H1 (cell line): ENCODE measurements around the gene CSF1. TPM values are rescaled to one million over a fixed set of nuclear protein-coding genes. Genes with fewer than 3 reads are reported as not detected.

Experiments
- CTCF ChIA-PET: fragments of 300-600 bp; sonication (Branson Sonifier 250); formaldehyde crosslinking; loops from one replicate; lab custom pipeline; 2021; ENCODE audit not compliant: partially characterized antibody; lab: Charles Lee
- POLR2A ChIA-PET: fragments of 300-600 bp; sonication (Branson Sonifier 250); formaldehyde crosslinking; loops from one replicate; lab custom pipeline; 2021; ENCODE audit warnings: inconsistent platforms; ENCODE audit not compliant: partially characterized antibody; lab: Charles Lee
- DNase-seq, 2 experiments: peaks; one replicate each; pipeline versions ENCODE4 v3.0.0 to v3.0.0-alpha.2; 2010 to 2022; ENCODE audit warnings: low spot score in 2 of 2, low read depth in 1 of 2, mixed read lengths in 1 of 2
- FAIRE-seq: peaks from 2 replicates; lab custom pipeline; 2011; peaks lifted over from hg19 to GRCh38; lab: Jason Lieb, UNC
- H2AFZ ChIP-seq: 2 replicates; pipeline ENCODE4 v1.8.1; 2012; ENCODE audit warnings: low read length, inconsistent platforms
- H2AK5ac ChIP-seq: 2 replicates; pipeline ENCODE4 v1.6.1; 2013; ENCODE audit warnings: low read depth, low read length
- H2BK120ac ChIP-seq: replicated peaks from 2 replicates; pipeline ENCODE3; 2013; ENCODE audit warnings: low read depth, low read length, inconsistent platforms
- H2BK12ac ChIP-seq: 2 replicates; pipeline ENCODE4 v1.6.1; 2013; ENCODE audit warnings: low read depth, low read length
- H2BK15ac ChIP-seq: 2 replicates; pipeline ENCODE4 v1.6.1; 2013; ENCODE audit warnings: low read length
- H2BK20ac ChIP-seq: 2 replicates; pipeline ENCODE4 v1.6.1; 2013; ENCODE audit warnings: low read length
- H2BK5ac ChIP-seq: 2 replicates; pipeline ENCODE4 v1.6.1; 2013; ENCODE audit warnings: low read depth, low read length
- H3K14ac ChIP-seq: 2 replicates; pipeline ENCODE4 v1.6.1; 2013; ENCODE audit warnings: inconsistent platforms; ENCODE audit not compliant: insufficient read length
- H3K18ac ChIP-seq: 2 replicates; pipeline ENCODE4 v1.6.1; 2013; ENCODE audit warnings: low read length; ENCODE audit errors: extremely low read depth
- H3K23ac ChIP-seq: 2 replicates; pipeline ENCODE4 v1.6.1; 2013; ENCODE audit warnings: inconsistent platforms; ENCODE audit not compliant: insufficient read length
- H3K23me2 ChIP-seq: 2 replicates; pipeline ENCODE4 v1.6.1; 2013; ENCODE audit warnings: low read depth, low read length
- H3K27ac ChIP-seq: 2 replicates; pipeline ENCODE4 v1.6.1; 2011; ENCODE audit warnings: low read depth, low read length, inconsistent platforms
- H3K27me3 ChIP-seq, 4 experiments: replicated peaks in 1 of 4; 1 replicate in 1 of 4; 2 replicates in 3 of 4; pipeline versions ENCODE4 v1.6.1 to v1.8.1; 2011 to 2013; ENCODE audit warnings: low read length in 3 of 4, mild to moderate bottlenecking in 3 of 4, inconsistent platforms in 2 of 4, mixed read lengths in 2 of 4, moderate library complexity in 1 of 4; ENCODE audit not compliant: control insufficient read depth in 3 of 4, insufficient read depth in 3 of 4; ENCODE audit errors: extremely low read depth in 1 of 4
- H3K36me3 ChIP-seq, 4 experiments: 2 replicates each; pipeline versions ENCODE4 v1.6.1 to v1.8.1; 2011 to 2013; ENCODE audit warnings: mild to moderate bottlenecking in 4 of 4, low read length in 3 of 4, moderate library complexity in 2 of 4, control low read depth in 1 of 4, inconsistent platforms in 1 of 4; ENCODE audit not compliant: insufficient read depth in 4 of 4, control insufficient read depth in 2 of 4
- H3K4ac ChIP-seq: replicated peaks from 2 replicates; pipeline ENCODE3; 2013; ENCODE audit warnings: low read length, low read depth, mixed read lengths, inconsistent platforms; ENCODE audit not compliant: insufficient read length
- H3K4me1 ChIP-seq, 4 experiments: replicated peaks in 1 of 4; 1 replicate in 1 of 4; 2 replicates in 3 of 4; pipeline versions ENCODE4 v1.6.1 to v1.8.1; 2011 to 2013; ENCODE audit warnings: low read length in 3 of 4, inconsistent platforms in 2 of 4, mixed read lengths in 1 of 4; ENCODE audit not compliant: insufficient read depth in 4 of 4, control insufficient read depth in 3 of 4
- H3K4me2 ChIP-seq, 2 experiments: 2 replicates each; pipeline versions ENCODE4 v1.6.1 to v1.8.1; 2011 to 2013; ENCODE audit warnings: low read depth in 2 of 2, low read length in 2 of 2, control low read depth in 1 of 2, inconsistent platforms in 1 of 2, mild to moderate bottlenecking in 1 of 2; ENCODE audit not compliant: insufficient read depth in 1 of 2
- H3K4me3 ChIP-seq, 4 experiments: fragments of 200-600, 300-600 bp in 1 of 4; sonication (generic), shearing (Covaris generic), sonication (Bioruptor Twin) in 1 of 4; 2 replicates each; pipeline versions ENCODE4 v1.5.1 to v1.8.1; 2011 to 2016; ENCODE audit warnings: low read length in 4 of 4, low read depth in 3 of 4, control low read depth in 2 of 4, inconsistent platforms in 2 of 4, mild to moderate bottlenecking in 2 of 4, mixed read lengths in 1 of 4, moderate library complexity in 1 of 4; ENCODE audit not compliant: insufficient read depth in 2 of 4; ENCODE audit errors: extremely low read depth in 1 of 4
- H3K56ac ChIP-seq: replicated peaks from 2 replicates; pipeline ENCODE3; 2013; ENCODE audit warnings: low read depth, mild to moderate bottlenecking, mixed read lengths, low read length, inconsistent platforms; ENCODE audit not compliant: insufficient read length
- H3K79me1 ChIP-seq: 2 replicates; pipeline ENCODE4 v1.6.1; 2013; ENCODE audit warnings: low read depth, low read length, control low read depth
- H3K79me2 ChIP-seq, 2 experiments: 2 replicates each; pipeline versions ENCODE4 v1.6.1 to v1.8.1; 2012 to 2013; ENCODE audit warnings: low read length in 2 of 2, mild to moderate bottlenecking in 2 of 2, inconsistent platforms in 1 of 2; ENCODE audit not compliant: insufficient read depth in 2 of 2, control insufficient read depth in 1 of 2
- H3K9ac ChIP-seq, 4 experiments: replicated peaks in 1 of 4; 1 replicate in 1 of 4; 2 replicates in 3 of 4; pipeline versions ENCODE4 v1.6.1 to v1.8.1; 2011 to 2013; ENCODE audit warnings: low read depth in 3 of 4, low read length in 3 of 4, control low read depth in 2 of 4, mild to moderate bottlenecking in 2 of 4, moderate library complexity in 2 of 4, inconsistent platforms in 1 of 4; ENCODE audit errors: extremely low read depth in 1 of 4
- H3K9me3 ChIP-seq, 2 experiments: 2 replicates each; pipeline versions ENCODE4 v1.6.1 to v1.8.1; 2012 to 2013; ENCODE audit warnings: mild to moderate bottlenecking in 2 of 2, moderate library complexity in 2 of 2, control low read depth in 1 of 2, inconsistent platforms in 1 of 2, low read depth in 1 of 2, low read length in 1 of 2, mixed read lengths in 1 of 2; ENCODE audit not compliant: insufficient read depth in 2 of 2
- H4K20me1 ChIP-seq, 2 experiments: replicated peaks in 1 of 2; 2 replicates each; pipeline versions ENCODE3 to v1.8.1; 2011 to 2013; ENCODE audit warnings: inconsistent platforms in 2 of 2, low read length in 2 of 2, mild to moderate bottlenecking in 1 of 2; ENCODE audit not compliant: insufficient read depth in 2 of 2, control insufficient read depth in 1 of 2
- H4K5ac ChIP-seq: 2 replicates; pipeline ENCODE4 v1.6.1; 2013; ENCODE audit warnings: low read length, low read depth, mixed read lengths, inconsistent platforms; ENCODE audit not compliant: insufficient read length
- H4K8ac ChIP-seq: 2 replicates; pipeline ENCODE4 v1.8.0; 2013; ENCODE audit warnings: mild to moderate bottlenecking, moderate library complexity, low read length, inconsistent platforms; ENCODE audit not compliant: insufficient read depth; ENCODE audit errors: extremely low read depth
- H4K91ac ChIP-seq: replicated peaks from 2 replicates; pipeline ENCODE3; 2013; ENCODE audit warnings: low read length, mixed read lengths, inconsistent platforms; ENCODE audit not compliant: insufficient read length
- HDAC6 ChIP-seq: IDR thresholded peaks from one replicate; pipeline ENCODE4 v1.7.1; 2012; ENCODE audit warnings: low read depth, mild to moderate bottlenecking, inconsistent platforms, low read length, moderate library complexity
- JUN ChIP-seq: IDR thresholded peaks from 2 replicates; pipeline ENCODE4 v1.6.1; 2011; ENCODE audit warnings: low read depth, mild to moderate bottlenecking, improper control_type of control experiment, low read length
- NANOG ChIP-seq: IDR thresholded peaks from 2 replicates; pipeline ENCODE4 v1.6.1; 2011; ENCODE audit warnings: low read length, low read depth, mild to moderate bottlenecking, inconsistent platforms; ENCODE audit not compliant: insufficient read depth, poor library complexity, severe bottlenecking
- POLR2AphosphoS5 ChIP-seq: IDR thresholded peaks from 2 replicates; pipeline ENCODE4 v1.6.1; 2011; ENCODE audit warnings: low read depth, low read length
- POU5F1 ChIP-seq: IDR thresholded peaks from 2 replicates; pipeline ENCODE4 v1.6.1; 2011; ENCODE audit warnings: low read depth, mild to moderate bottlenecking, low read length, moderate library complexity
- RXRA ChIP-seq: IDR thresholded peaks from 2 replicates; pipeline ENCODE4 v1.6.1; 2011; ENCODE audit warnings: low read depth, mild to moderate bottlenecking, low read length, moderate library complexity; ENCODE audit not compliant: insufficient read depth
- WGBS, 2 experiments: shearing (Covaris generic) in 1 of 2; methylation state at CpG; one replicate each; pipeline versions ENCODE4 v1.1.6 to v1.1.7; 2013 to 2015; ENCODE audit warnings: low lambda C conversion rate in 2 of 2, mixed read lengths in 2 of 2, inconsistent platforms in 1 of 2, low coverage in 1 of 2, missing lambda C conversion rate in 1 of 2; ENCODE audit not compliant: insufficient replicate concordance in 2 of 2, insufficient coverage in 1 of 2, insufficient read length in 1 of 2; ENCODE audit errors: extremely low coverage in 1 of 2, missing lambda C conversion rate in 1 of 2; 5-methylcytosine and 5-hydroxymethylcytosine counted together
- polyA plus RNA-seq, 7 experiments: library from polyadenylated mRNA; depleted of rRNA in 3 of 7; stranded (reverse) in 5 of 7; unstranded in 2 of 7; fragments of >200 nt in 5 of 7; fragments of 200-250 nt in 2 of 7; gene quantifications; 1 replicate in 5 of 7; 2 replicates in 1 of 7; 4 replicates in 1 of 7; pipeline versions ENCODE4 v1.2.1 to v1.2.3, GENCODE V29; 2011 to 2013; ENCODE audit warnings: missing spikeins in 2 of 7, mixed read lengths in 2 of 7
- total RNA-seq: library from RNA; stranded (reverse); fragmentation: NEBNext Ultra II Directional; extraction: Animal tissue kit (Norgen Biotek cat#: 25700); gene quantifications from 2 replicates; pipeline ENCODE4 v1.2.1, GENCODE V29; 2021
- TF ChIP-seq, protein P1 (sequence below): IDR thresholded peaks from 2 replicates; pipeline ENCODE4 v1.6.1; 2012; ENCODE audit warnings: inconsistent platforms
- TF ChIP-seq, protein P2 (sequence below): IDR thresholded peaks from 2 replicates; pipeline ENCODE4 v1.6.1; 2011; ENCODE audit warnings: low read length, improper control_type of control experiment

CSF1 gene
- total and polyA plus RNA-seq, 2 of the 8 experiments (the other 6 are each of a cell fraction or from before 2014, with no cell fraction given) = 3.3 to 5.4 TPM

GRCh38 chr1:109978761-109979488, 68.3 kb downstream of the CSF1 start:
- Histone ChIP-seq H3K4me1 (peaks cover 0 to 3% (median 2%) of the 10 kb centered on the region in 4 experiments; a peak in 4 of 7 replicates), H2AK5ac (no peak overlapping the region), H2BK120ac (no peak overlapping the region), H3K79me1 (no peaks in the 10 kb centered on the region), H3K27ac (no peak overlapping the region), H4K5ac (no peak overlapping the region), H4K8ac (no peak overlapping the region), H2AFZ (no peak overlapping the region), H3K23me2 (no peaks in the 10 kb centered on the region), H3K56ac (no peak overlapping the region), H2BK20ac (no peak overlapping the region), H2BK5ac (no peak overlapping the region), H4K20me1 (no peaks in the 10 kb centered on the region), H4K91ac (no peak overlapping the region), H3K36me3 (no peaks in the 10 kb centered on the region), H3K4me3 (no peak overlapping the region), H2BK12ac (no peak overlapping the region), H3K9ac (no peak overlapping the region), H3K14ac (no peak overlapping the region), H3K4ac (no peak overlapping the region), H3K9me3 (no peaks in the 10 kb centered on the region), H3K23ac (no peak overlapping the region), H3K27me3 (no peaks in the 10 kb centered on the region), H2BK15ac (no peak overlapping the region), H3K79me2 (no peaks in the 10 kb centered on the region), H3K18ac (no peak overlapping the region), H3K4me2 (no peak overlapping the region)
- FAIRE-seq (no peak), DNase-seq (no peak)
- ChIA-PET CTCF (interaction anchor here (0.9 to 18.1 kb wide), 10 partner anchors 19 to 433 kb away, joined by 3 to 700 read pairs (median 6); no protein-coding TSS in a partner anchor), POLR2A (no interaction called here)
- no peak for TF ChIP-seq RXRA
- no peak for TF ChIP-seq JUN
- TF ChIP-seq, protein P1, sequence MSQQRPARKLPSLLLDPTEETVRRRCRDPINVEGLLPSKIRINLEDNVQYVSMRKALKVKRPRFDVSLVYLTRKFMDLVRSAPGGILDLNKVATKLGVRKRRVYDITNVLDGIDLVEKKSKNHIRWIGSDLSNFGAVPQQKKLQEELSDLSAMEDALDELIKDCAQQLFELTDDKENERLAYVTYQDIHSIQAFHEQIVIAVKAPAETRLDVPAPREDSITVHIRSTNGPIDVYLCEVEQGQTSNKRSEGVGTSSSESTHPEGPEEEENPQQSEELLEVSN = no peak
- TF ChIP-seq POU5F1 = no peak
- TF ChIP-seq POLR2AphosphoS5 = no peak
- TF ChIP-seq, protein P2, sequence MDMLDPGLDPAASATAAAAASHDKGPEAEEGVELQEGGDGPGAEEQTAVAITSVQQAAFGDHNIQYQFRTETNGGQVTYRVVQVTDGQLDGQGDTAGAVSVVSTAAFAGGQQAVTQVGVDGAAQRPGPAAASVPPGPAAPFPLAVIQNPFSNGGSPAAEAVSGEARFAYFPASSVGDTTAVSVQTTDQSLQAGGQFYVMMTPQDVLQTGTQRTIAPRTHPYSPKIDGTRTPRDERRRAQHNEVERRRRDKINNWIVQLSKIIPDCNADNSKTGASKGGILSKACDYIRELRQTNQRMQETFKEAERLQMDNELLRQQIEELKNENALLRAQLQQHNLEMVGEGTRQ = no peak
- no peak for TF ChIP-seq NANOG
- TF ChIP-seq HDAC6 = no peak
- WGBS, 2 experiments = 89 to 100% methylated on average over 1 to 9 of the region's 9 CpGs
